CD4-positive, alpha-beta T cell treated with Interleukin-12 subunit alpha and Interleukin-12 subunit beta, for 1 hour (primary cell): ENCODE data around the gene CHCHD6.

Experiments
- DNase-seq: peaks from one replicate; pipeline ENCODE4 v3.0.0-alpha.2; 2020

CHCHD6 gene

GRCh38 chr3:126745760-126746394 lies 41.8 kb downstream of the CHCHD6 start:
- DNase-seq = no peak

DNA sequence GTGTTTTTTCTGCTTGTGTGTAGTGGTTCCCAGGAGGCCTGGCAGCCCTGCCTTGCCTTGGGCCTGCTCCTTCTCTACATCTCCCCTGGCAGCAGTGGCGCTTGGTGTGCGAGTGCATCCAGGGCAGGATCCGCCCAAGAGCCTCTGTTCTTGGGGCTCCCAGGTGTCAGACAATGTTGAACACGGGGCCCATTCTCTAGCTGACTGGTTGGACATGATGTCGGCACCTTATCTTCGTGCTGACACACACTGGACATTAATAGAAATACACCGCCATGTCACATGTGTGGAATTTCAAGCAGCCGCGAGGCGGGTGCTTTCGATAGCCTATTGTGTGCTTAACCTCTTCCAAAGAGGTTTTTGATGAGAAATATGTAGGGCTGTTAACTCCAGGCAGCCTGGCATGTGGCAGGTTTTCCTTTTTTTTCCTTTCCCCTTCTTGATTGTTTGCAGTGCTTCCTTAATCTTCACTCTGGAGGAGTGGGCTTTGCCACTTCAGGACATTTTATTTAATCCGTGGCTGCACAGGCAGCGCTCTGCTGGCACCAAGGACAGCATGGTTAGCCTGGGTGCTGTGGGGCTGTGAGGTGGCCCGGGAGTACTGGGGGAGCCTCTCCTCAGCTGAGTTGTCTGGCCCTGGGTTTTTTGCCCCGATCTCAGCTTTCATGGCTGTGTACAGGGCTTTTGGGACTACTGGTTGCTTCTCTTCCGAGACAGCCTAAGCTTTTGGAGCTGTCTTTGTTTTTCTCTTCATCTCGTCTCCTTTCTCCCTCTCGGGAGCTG lies 42.5 kb downstream of the CHCHD6 start:
- DNase-seq = no peak

GRCh38 chr3:126747768-126748167 lies 43.7 kb downstream of the CHCHD6 start:
- DNase-seq = no peak

DNA sequence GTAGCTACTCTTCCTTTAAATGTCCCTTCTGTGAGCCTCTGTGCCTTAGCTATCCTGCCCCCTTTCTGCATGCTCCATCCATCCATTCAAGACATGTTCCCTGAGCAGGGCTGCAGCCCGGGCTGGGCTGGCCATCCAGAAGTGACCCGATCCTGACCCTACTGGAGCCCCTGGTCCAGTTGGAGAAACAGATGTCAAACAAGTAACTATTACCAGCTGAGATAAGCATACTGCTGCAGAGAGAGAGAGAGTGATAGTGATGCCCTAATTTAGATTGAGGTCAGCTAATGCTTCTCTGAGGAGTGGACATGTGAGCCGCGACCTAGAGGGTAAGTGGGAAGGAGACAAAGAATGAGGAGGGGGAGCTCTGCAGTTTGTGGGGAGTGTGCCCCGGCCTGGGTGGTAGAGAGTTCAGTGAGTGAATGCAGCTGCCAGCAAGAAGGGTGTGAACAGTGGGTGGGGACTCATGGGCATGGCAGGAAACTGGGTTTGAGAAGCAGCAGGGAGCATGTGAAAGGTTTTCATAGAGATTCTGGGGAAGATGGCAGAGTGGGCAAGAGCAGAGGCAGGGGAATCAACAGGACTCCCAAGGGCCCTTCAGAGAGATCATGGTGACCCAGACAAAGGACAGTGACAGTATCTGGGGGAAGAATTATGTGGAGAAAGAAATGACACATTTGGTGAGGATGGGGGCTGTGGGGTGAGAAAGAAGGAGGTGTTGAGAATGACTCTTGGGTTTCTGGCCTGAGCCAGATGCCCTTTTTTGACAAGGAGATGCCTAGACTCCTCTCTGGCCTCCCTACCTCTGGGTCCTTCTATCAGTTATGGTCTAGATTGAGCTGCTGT lies 44.9 kb downstream of the CHCHD6 start:
- no peak for DNase-seq

DNA sequence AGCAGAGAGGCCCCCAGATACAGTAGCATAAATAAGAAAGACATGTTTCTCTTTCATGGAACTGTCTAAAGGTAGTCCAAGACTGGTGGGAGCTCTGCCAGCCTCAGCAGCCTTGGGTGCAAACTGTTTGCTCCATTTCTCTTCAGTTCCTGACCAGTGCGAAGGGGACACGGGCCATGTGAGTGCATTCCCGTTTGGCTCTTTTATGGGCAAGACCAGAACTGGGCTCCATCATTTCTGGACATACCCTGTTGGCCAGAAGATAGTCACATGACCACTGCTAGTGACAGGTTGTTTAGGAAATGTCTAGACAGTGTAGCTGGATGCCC lies 45.5 kb downstream of the CHCHD6 start:
- no peak for DNase-seq

DNA sequence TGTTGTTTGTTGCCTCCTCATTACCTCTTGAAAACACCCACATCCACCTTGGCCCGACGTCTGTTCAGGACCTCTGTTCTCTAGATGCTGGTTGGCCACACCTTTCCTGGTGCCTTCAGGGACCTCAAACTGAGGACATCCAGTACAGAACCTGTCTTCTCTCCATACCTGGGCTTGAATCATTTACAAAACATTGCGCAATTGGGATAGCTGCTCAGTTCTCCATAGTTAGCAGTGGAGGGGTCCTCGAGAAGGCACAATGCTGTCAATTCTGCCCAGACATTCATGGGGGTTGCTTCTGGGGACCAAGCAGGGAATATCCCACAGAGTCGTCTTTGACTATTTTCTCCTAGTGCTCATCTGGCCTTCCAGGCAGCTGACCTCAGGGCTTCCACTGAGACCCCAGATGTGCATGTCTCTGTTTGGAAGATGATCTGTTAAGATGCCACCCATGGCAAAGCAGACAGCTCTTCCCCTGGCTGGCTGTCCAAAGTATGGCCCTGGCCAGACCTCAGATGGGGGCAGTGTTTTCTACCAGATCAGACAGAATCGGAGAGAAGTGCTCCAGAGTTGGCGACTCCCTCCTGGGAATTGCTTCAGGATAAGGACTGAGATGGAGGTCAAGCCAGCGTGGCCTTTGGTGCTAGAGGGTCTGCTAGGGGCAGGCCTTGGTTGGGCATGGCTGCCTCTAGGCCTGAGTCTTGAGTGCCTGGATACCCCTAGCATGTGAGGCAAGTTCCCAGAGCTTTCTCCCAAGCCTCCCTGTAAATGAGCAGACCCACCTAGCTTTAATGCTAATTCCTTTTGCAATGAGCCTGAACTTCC lies 46.1 kb downstream of the CHCHD6 start:
- DNase-seq = no peak

GRCh38 chr3:126750756-126751121 lies 46.7 kb downstream of the CHCHD6 start:
- no peak for DNase-seq

DNA sequence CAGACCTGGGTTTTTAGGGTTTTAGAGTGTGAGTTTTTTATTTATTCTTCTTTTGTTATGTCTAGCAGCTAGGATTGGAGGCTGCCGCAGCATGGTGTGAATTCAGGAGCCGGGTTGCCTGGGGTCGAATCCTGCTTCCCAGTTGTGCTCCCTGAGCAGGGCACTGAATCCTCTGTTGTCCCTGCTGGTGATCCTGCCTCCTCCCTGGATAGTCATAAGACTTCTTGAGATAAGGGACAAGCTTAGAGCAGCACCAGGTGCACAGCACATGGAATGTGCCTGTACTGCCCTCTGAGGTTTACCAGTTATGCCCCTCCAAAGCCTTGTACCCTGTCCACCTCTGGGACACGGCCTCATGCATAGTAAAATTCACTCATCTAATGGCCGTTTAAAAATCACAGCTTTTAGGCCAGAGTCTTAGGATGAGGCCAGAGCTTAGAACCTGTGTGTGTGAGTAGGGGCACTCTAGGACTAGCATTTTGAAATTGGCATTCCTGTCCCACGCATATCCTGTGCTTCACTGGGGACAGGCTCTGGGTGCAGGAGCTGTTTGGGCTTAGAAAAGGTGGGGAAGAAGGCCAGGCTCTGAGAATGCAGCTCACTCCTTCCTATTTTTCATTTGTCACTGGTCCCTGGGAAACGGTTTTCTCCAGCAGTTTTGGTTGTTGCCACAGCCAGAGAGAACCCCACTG lies 47.7 kb downstream of the CHCHD6 start:
- DNase-seq = no peak

- DNase-seq = peak; percentile 42
Measured at GRCh38 chr3:126752303-126753190, 48.5 kb downstream of the CHCHD6 start.

DNA sequence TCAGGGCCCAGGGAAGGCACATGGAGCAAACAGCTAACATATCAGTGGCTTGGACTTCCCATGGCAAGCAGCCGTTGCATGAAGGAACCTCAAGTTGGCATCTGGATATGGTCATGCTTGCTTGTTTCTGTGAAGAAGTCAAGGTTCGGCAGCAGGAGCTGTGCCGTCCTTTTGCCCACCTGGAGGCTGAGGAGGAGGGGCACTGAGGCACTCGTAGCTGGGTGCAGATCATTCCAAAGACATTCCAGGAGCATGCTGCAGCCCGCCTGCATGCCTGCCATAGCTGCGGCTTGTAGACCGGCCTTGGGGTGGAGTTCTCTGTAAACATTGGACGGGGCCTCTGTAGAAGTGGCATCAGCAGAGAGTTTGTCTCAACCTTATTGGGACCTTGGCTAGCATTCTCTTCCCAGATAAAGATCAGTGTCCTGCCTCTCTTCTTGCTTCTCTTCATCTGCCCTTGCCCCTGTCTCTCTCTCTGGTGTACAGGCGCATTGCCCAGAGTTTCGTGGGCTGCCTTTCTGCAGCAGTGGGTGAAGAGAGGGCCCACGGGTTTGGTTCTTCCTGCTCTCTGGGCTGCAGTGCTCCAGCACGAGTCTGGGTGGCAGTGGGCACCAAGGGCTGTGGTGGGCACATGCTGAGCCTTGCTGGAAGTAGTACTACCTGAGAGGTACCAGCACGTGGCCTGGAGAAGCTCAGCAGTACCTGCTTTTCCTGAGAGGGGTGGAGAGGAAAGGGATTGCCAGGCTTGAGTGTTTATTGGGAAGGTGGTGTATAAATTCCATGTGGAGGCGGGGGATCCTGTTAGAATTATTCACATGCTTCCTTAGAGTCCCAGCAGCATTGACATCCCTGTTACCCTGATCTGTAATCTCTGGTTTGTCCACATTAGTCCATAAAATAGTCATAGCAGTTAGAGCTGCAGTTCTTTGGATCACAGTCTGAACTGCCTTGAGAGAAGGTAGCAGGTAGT lies 49.4 kb downstream of the CHCHD6 start:
- DNase-seq = no peak

DNA sequence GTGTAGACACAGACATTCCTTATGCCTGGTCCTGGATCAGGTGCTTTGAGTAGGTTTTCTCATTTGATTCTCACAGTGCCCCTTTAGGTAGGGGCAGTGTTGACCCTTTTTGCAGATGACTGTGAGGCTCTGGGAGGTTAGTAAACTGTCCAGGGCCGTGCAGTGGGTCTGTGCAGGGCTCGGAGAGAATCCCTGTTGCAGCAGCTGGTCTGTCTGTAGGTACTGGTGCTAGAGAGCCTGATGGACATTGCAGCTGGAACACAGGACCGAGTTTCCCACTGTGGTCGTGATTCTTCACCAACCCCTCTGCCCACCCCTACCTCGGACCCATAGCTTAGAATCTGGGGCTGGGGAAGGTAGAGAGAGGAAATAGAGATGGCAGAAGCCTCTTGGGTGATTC lies 51.8 kb downstream of the CHCHD6 start:
- no peak for DNase-seq

GRCh38 chr3:126758026-126758425 lies 54.0 kb downstream of the CHCHD6 start:
- no peak for DNase-seq

GRCh38 chr3:126758882-126759281 lies 54.8 kb downstream of the CHCHD6 start:
- no peak for DNase-seq

- DNase-seq = no peak
Measured at GRCh38 chr3:126760541-126760940, 56.5 kb downstream of the CHCHD6 start.

GRCh38 chr3:126763035-126763434 lies 59.0 kb downstream of the CHCHD6 start:
- no peak for DNase-seq

- DNase-seq = no peak
Measured at GRCh38 chr3:126765187-126766069, 61.4 kb downstream of the CHCHD6 start.

DNA sequence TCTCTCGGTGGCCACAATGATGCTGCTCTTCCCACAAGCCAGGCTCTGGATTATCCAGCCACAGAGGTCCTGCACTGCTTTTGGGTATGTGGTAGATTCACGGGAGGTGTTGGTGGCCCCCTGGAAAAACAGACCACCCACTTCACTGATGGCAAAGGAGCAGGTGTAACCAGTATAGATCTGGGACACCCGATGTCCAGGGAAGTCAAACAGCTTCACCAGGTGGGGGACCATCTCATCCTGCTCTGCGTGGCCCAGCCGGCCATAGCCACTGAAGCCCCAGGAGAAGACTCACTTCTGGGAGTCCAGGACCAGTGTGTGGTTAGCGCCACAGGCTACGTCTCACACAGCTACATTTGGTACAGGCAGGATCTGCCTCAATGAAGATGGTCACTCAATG lies 62.6 kb downstream of the CHCHD6 start:
- DNase-seq = no peak

GRCh38 chr3:126768903-126769302 lies 64.9 kb downstream of the CHCHD6 start:
- DNase-seq = no peak

DNA sequence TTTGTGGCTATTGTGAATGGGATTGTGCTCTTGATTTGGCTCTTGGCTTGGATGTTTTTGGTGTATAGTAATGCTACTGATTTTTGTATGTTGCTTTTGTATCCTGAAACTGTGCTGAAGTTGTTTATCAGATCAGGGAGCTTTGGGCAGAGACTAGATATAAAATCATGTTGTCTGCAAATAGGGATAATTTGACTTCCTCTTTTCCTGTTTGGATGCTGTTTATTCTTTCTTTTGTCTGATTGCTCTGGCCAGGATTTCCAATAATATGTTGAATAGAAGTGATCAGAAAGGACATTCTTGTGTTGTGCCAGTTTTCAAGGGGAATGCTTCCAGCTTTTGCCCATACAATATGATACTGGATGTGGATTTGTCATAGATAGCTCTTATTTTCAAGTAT lies 66.1 kb downstream of the CHCHD6 start:
- no peak for DNase-seq
